Fibroblast of the aortic adventitia (primary cell): Measurements from ENCODE around the gene IGF1R. TPM values are rescaled to one million over a fixed set of nuclear protein-coding genes. Genes with fewer than 3 reads are reported as not detected.
A peak's percentile ranks its signal among the peaks of the same experiment; 100 is the strongest.

Experiments used
- DNase-seq: peaks from one replicate; pipeline ENCODE4 v3.0.0-alpha.2; 2010; ENCODE audit warnings: low read depth
- H3K4me3 ChIP-seq: 2 replicates; pipeline ENCODE4 v1.5.1; 2011; ENCODE audit warnings: low read depth, mild to moderate bottlenecking, control low read depth, low read length, moderate library complexity
- total RNA-seq: library from RNA; depleted of rRNA; stranded (reverse); fragments of >200 nt; gene quantifications from 2 replicates; pipeline ENCODE4 v1.2.3, GENCODE V29; 2012; ENCODE audit warnings: low replicate concordance
- TF ChIP-seq, protein P1 (sequence below): IDR thresholded peaks from 2 replicates; pipeline ENCODE4 v1.5.1; 2011; ENCODE audit warnings: mild to moderate bottlenecking, low read length, control low read depth, inconsistent platforms; ENCODE audit not compliant: insufficient read depth

The IGF1R gene
- total RNA-seq, 1 donor = 45.6 TPM

DNA sequence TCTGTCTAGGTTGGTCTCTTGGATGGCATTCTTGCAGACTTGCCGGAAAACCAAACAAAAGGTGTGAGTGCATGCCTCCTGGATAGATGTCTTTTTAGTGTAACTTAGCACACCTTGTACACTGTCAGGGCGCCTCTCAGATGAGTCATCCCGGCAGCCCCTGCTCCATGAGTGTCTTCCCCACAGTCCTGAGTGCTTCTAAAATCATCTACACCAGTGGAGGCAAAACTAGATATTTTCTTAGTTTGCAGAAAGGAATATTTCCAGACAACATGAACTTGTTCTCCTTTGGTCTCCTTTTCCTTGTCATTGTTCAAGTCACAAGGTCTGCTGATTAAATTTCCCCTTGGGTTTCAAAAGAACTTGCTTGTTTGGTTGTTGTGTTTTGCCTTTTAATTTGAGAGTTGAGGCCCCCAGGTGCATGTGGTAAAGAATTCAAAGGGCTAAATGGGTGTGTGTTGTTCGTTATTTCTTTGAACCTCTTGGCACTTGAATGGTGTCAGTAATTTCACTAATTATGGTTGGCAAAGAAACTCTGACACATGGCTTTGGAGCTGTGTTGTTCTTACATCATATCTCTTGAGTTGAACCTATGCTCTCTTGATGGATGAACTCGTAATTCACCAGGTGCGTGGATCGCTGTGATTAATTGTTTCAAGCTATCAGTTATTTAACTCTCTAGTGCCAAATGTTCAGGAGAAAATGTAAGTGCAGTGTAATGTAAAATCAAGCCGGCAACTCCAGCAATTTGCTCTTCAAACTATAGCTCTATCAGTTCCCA, 98.2 kb downstream of the IGF1R start:
- DNase-seq = no peak
- TF ChIP-seq, protein P1, sequence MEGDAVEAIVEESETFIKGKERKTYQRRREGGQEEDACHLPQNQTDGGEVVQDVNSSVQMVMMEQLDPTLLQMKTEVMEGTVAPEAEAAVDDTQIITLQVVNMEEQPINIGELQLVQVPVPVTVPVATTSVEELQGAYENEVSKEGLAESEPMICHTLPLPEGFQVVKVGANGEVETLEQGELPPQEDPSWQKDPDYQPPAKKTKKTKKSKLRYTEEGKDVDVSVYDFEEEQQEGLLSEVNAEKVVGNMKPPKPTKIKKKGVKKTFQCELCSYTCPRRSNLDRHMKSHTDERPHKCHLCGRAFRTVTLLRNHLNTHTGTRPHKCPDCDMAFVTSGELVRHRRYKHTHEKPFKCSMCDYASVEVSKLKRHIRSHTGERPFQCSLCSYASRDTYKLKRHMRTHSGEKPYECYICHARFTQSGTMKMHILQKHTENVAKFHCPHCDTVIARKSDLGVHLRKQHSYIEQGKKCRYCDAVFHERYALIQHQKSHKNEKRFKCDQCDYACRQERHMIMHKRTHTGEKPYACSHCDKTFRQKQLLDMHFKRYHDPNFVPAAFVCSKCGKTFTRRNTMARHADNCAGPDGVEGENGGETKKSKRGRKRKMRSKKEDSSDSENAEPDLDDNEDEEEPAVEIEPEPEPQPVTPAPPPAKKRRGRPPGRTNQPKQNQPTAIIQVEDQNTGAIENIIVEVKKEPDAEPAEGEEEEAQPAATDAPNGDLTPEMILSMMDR = no peak
- H3K4me3 ChIP-seq = no peak overlapping the region

DNA sequence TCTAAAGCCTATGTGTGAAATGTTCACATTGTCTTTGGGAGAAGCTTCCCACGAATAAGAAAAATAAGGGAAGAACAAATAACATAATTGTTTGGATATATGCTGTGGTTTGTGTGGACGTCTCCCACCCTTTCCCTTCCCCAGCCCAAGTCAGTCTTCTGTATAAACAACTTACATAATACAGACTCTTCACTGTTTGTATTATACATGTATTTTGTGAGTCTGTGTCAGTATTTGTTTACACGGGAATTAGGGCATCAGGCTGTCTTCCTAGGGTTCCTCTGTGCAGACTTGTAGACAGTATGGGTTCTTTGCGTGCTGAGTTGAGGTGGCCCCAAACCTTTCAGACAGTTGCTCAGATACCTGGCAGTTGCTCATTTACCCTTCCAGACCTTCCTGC, 103.4 kb downstream of the IGF1R start:
- no peak for DNase-seq
- TF ChIP-seq, protein P1 = no peak
- H3K4me3 ChIP-seq = no peak overlapping the region

DNA sequence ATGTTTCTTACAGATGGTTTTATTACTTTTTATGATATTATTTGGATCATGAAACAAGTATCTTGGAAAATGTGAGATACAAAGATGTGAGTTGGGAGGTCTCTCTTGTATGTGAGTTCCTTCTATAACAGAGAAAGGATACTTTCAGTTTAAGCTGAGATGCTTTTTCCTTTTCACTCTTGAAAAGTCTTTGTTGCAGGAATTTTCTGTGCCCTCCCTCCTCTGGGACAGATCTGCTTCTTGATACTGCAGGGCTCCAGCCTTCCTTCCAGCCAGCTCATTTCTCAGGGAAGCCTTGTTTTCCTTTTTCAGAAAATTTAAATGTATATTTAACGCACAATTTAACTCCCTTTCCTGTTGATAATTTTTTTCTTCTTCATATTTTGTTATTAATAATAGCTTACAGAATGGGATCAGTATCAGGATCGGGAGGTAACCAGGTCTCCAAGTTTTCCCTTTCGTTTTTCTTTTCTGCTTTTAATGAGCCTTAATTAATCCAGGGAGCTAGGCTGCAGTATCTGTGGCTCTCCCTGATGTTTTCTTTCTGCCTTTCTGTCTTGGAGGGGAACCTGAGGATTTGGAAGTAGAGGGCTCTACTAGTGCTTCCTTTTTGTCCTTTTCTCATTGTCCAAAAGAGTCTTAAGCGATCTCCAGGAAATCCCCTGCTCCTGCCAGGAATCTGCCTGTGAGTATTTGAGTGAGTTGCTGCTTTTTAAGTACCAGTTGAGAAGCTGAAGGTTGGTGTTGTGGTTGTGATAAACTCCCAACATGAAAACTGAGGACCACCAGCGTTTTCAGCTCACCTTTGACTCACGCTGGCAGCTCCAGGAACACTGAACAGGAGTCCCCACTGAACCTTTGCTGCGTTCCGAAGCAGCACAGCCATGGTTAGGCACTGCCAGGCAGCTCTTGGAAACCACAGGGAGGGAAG, 105.7 kb downstream of the IGF1R start:
- peak overlapping the region; percentile 64 for H3K4me3 ChIP-seq
- TF ChIP-seq, protein P1 = no peak
- DNase-seq = peak; percentile 60

DNA sequence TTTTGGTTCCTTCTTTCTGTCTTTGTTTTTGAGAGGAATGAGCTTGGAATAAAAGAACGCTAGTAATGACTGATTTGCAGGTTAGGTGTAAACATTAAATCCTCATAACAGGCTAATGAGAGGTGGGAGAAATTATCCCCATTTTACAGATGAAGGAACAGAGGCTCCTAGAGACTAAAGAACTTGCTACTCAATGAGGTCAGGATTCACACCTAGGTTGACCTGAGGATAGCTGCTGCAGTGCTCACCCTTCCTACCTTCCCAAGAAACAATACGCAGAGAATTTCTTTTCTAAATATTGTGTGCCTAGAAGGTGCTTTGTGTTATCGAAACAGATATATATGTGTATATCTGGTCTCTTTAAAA, 106.3 kb downstream of the IGF1R start:
- no peak for DNase-seq
- TF ChIP-seq, protein P1 = no peak
- H3K4me3 ChIP-seq = peak overlapping the region; percentile 64

DNA sequence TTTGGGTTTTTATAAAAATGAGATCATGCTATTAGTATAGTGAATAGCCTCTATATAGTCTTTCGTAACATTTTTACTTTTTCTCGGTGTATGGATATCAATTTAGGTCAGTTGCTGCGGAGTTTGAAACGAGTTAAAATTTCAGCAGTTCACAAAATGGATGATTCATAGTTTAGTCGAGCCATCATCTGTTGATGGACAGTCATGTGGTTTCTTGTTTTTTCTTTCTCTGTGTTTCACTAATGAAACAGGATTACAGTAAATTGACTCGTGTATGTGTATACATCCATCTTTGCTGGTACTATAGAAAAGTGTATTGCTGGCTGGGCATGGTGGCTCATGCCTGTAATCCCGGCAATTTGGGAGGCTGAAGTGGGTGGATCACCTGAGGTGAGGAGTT, 106.8 kb downstream of the IGF1R start:
- H3K4me3 ChIP-seq = no peak overlapping the region
- no peak for DNase-seq

DNA sequence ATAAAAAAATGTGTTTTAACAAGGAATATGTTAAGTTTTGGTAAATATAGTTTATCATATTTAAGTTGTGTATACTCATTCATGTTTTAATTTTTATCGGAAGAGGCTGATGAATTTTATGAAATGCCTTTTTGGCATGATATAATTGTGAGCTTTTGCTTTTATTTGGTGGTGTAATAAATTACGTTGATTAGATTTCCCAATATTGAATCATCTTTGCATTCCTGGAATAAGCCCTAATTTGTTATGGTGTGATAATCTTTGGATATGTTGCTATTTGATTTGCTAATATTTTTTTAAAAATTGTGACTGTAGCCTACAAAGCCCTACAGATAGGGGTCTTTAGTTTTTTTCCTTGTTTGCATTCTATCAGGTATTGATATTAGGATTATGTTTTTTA, 107.4 kb downstream of the IGF1R start:
- DNase-seq = peak; percentile 46
- H3K4me3 ChIP-seq = no peak overlapping the region
- TF ChIP-seq, protein P1 = no peak

More for the DNA sequence above, 106.8 kb downstream of the IGF1R start:
- TF ChIP-seq, protein P1 = no peak
